ENCODE measurements around the gene SMCP. TPM values are rescaled to one million over a fixed set of nuclear protein-coding genes. Genes with fewer than 3 reads are reported as not detected.

Gene SMCP
- total and polyA plus RNA-seq, 2 experiments from 2014 or later: not detected

DNA sequence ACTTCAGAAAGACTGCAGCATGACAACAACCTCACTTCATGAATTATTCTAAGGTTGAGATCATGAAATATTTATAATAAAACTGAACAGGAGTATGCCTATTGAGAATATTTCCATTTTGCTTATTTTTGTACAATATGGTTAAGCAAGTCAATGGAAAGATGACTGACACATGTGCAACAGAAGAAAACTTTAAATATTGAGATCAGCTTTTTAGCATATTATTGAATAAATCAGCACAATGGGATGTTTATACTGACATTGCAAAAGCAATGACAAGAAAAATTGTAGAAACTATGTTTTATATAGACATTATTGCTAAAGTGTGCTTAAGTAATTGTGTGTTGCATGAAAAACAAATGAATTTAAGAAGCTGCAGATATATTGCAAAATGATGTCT lies 13.7 kb upstream of the SMCP start:
- H3F3A ChIP-seq (replicated peaks; ENCODE audit: low read depth): no peaks in the 10 kb centered on the region
- no peaks in the 10 kb centered on the region for H4K20me1 ChIP-seq (replicated peaks; ENCODE audit: insufficient read depth)
- no peaks in the 10 kb centered on the region for H3K4me1 ChIP-seq (ENCODE audit: insufficient read depth)
- no peak overlapping the region for H3K4me3 Mint-ChIP-seq
- no peaks in the 10 kb centered on the region for H3K9me3 Mint-ChIP-seq
- no peak overlapping the region for H3K27ac Mint-ChIP-seq
- ATAC-seq: no peak
- no peak for TF ChIP-seq CREB1 (CRISPR knock-in tag; IDR thresholded peaks at IDR 0.05; ENCODE audit: low read depth)
- TF ChIP-seq EZH2phosphoT487 (IDR thresholded peaks at IDR 0.05; ENCODE audit: unreplicated experiment): no peak
- TF ChIP-seq POLR2AphosphoS5 (IDR thresholded peaks at IDR 0.05; ENCODE audit: low read depth): no peak
- TF ChIP-seq ZNF114 (CRISPR knock-in tag; IDR thresholded peaks at IDR 0.05): no peak
- TF ChIP-seq NANOG (IDR thresholded peaks at IDR 0.05; ENCODE audit: borderline replicate concordance): no peak
- TF ChIP-seq ZNF331 (CRISPR knock-in tag; IDR thresholded peaks at IDR 0.05; ENCODE audit: low read depth): no peak
- no peak for TF ChIP-seq JUNB (IDR thresholded peaks at IDR 0.05; ENCODE audit: unreplicated experiment)
- TF ChIP-seq, protein P1, sequence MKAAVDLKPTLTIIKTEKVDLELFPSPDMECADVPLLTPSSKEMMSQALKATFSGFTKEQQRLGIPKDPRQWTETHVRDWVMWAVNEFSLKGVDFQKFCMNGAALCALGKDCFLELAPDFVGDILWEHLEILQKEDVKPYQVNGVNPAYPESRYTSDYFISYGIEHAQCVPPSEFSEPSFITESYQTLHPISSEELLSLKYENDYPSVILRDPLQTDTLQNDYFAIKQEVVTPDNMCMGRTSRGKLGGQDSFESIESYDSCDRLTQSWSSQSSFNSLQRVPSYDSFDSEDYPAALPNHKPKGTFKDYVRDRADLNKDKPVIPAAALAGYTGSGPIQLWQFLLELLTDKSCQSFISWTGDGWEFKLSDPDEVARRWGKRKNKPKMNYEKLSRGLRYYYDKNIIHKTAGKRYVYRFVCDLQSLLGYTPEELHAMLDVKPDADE (IDR thresholded peaks at IDR 0.05): no peak
- TF ChIP-seq, protein P2, sequence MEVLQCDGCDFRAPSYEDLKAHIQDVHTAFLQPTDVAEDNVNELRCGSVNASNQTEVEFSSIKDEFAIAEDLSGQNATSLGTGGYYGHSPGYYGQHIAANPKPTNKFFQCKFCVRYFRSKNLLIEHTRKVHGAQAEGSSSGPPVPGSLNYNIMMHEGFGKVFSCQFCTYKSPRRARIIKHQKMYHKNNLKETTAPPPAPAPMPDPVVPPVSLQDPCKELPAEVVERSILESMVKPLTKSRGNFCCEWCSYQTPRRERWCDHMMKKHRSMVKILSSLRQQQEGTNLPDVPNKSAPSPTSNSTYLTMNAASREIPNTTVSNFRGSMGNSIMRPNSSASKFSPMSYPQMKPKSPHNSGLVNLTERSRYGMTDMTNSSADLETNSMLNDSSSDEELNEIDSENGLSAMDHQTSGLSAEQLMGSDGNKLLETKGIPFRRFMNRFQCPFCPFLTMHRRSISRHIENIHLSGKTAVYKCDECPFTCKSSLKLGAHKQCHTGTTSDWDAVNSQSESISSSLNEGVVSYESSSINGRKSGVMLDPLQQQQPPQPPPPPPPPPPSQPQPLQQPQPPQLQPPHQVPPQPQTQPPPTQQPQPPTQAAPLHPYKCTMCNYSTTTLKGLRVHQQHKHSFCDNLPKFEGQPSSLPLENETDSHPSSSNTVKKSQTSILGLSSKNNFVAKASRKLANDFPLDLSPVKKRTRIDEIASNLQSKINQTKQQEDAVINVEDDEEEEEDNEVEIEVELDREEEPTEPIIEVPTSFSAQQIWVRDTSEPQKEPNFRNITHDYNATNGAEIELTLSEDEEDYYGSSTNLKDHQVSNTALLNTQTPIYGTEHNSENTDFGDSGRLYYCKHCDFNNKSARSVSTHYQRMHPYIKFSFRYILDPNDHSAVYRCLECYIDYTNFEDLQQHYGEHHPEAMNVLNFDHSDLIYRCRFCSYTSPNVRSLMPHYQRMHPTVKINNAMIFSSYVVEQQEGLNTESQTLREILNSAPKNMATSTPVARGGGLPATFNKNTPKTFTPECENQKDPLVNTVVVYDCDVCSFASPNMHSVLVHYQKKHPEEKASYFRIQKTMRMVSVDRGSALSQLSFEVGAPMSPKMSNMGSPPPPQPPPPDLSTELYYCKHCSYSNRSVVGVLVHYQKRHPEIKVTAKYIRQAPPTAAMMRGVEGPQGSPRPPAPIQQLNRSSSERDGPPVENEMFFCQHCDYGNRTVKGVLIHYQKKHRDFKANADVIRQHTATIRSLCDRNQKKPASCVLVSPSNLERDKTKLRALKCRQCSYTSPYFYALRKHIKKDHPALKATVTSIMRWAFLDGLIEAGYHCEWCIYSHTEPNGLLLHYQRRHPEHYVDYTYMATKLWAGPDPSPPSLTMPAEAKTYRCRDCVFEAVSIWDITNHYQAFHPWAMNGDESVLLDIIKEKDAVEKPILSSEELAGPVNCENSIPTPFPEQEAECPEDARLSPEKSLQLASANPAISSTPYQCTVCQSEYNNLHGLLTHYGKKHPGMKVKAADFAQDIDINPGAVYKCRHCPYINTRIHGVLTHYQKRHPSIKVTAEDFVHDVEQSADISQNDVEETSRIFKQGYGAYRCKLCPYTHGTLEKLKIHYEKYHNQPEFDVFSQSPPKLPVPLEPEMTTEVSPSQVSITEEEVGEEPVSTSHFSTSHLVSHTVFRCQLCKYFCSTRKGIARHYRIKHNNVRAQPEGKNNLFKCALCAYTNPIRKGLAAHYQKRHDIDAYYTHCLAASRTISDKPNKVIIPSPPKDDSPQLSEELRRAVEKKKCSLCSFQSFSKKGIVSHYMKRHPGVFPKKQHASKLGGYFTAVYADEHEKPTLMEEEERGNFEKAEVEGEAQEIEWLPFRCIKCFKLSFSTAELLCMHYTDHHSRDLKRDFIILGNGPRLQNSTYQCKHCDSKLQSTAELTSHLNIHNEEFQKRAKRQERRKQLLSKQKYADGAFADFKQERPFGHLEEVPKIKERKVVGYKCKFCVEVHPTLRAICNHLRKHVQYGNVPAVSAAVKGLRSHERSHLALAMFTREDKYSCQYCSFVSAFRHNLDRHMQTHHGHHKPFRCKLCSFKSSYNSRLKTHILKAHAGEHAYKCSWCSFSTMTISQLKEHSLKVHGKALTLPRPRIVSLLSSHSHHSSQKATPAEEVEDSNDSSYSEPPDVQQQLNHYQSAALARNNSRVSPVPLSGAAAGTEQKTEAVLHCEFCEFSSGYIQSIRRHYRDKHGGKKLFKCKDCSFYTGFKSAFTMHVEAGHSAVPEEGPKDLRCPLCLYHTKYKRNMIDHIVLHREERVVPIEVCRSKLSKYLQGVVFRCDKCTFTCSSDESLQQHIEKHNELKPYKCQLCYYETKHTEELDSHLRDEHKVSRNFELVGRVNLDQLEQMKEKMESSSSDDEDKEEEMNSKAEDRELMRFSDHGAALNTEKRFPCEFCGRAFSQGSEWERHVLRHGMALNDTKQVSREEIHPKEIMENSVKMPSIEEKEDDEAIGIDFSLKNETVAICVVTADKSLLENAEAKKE (CRISPR knock-in tag; IDR thresholded peaks at IDR 0.05): no peak
- TF ChIP-seq EZH2 (IDR thresholded peaks at IDR 0.05; ENCODE audit: low read depth, unreplicated experiment): no peak
- TF ChIP-seq, protein P3, sequence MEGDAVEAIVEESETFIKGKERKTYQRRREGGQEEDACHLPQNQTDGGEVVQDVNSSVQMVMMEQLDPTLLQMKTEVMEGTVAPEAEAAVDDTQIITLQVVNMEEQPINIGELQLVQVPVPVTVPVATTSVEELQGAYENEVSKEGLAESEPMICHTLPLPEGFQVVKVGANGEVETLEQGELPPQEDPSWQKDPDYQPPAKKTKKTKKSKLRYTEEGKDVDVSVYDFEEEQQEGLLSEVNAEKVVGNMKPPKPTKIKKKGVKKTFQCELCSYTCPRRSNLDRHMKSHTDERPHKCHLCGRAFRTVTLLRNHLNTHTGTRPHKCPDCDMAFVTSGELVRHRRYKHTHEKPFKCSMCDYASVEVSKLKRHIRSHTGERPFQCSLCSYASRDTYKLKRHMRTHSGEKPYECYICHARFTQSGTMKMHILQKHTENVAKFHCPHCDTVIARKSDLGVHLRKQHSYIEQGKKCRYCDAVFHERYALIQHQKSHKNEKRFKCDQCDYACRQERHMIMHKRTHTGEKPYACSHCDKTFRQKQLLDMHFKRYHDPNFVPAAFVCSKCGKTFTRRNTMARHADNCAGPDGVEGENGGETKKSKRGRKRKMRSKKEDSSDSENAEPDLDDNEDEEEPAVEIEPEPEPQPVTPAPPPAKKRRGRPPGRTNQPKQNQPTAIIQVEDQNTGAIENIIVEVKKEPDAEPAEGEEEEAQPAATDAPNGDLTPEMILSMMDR (conservative IDR thresholded peaks at IDR 0.05; ENCODE audit: low read depth in 2 of 2): no peak
- no peak for TF ChIP-seq STAT1 (IDR thresholded peaks at IDR 0.05; ENCODE audit: unreplicated experiment)
- TF ChIP-seq, protein P4, sequence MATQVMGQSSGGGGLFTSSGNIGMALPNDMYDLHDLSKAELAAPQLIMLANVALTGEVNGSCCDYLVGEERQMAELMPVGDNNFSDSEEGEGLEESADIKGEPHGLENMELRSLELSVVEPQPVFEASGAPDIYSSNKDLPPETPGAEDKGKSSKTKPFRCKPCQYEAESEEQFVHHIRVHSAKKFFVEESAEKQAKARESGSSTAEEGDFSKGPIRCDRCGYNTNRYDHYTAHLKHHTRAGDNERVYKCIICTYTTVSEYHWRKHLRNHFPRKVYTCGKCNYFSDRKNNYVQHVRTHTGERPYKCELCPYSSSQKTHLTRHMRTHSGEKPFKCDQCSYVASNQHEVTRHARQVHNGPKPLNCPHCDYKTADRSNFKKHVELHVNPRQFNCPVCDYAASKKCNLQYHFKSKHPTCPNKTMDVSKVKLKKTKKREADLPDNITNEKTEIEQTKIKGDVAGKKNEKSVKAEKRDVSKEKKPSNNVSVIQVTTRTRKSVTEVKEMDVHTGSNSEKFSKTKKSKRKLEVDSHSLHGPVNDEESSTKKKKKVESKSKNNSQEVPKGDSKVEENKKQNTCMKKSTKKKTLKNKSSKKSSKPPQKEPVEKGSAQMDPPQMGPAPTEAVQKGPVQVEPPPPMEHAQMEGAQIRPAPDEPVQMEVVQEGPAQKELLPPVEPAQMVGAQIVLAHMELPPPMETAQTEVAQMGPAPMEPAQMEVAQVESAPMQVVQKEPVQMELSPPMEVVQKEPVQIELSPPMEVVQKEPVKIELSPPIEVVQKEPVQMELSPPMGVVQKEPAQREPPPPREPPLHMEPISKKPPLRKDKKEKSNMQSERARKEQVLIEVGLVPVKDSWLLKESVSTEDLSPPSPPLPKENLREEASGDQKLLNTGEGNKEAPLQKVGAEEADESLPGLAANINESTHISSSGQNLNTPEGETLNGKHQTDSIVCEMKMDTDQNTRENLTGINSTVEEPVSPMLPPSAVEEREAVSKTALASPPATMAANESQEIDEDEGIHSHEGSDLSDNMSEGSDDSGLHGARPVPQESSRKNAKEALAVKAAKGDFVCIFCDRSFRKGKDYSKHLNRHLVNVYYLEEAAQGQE (IDR thresholded peaks at IDR 0.05; ENCODE audit: unreplicated experiment): no peak
- no peak overlapping the region for H3K4me2 ChIP-seq
- no peaks in the 10 kb centered on the region for H3K27me3 ChIP-seq (ENCODE audit: insufficient read depth)
- H3K4me3 ChIP-seq: no peak overlapping the region
- H3K36me3 ChIP-seq (ENCODE audit: insufficient read depth): no peaks in the 10 kb centered on the region
- H3K79me2 ChIP-seq (replicated peaks; ENCODE audit: insufficient read depth): no peaks in the 10 kb centered on the region
- no peak overlapping the region for H3K27ac ChIP-seq (ENCODE audit: low read depth)
- H3K4me1 Mint-ChIP-seq: peaks cover 3% of the 10 kb centered on the region; the same call in 1 of the 3 replicates
- no peaks in the 10 kb centered on the region for H3K36me3 Mint-ChIP-seq (ENCODE audit: low read depth)
- H3K9me2 ChIP-seq (ENCODE audit: insufficient read depth): peaks cover 12% of the 10 kb centered on the region
- H3K27me3 Mint-ChIP-seq (ENCODE audit: insufficient read depth, low read depth, poor library complexity): no peaks in the 10 kb centered on the region
- no peak overlapping the region for H2AFZ ChIP-seq
- no peak for DNase-seq (ENCODE audit: low spot score)
